Activated naive CD8-positive, alpha-beta T cell treated with anti-CD3 and anti-CD28 coated beads, Interleukin-2, amount 10 ng/mL, durations not matched to agents 7 days and 5 days (primary cell): ENCODE results near the gene PTGIS. TPM values are rescaled to one million over a fixed set of nuclear protein-coding genes. Genes with fewer than 3 reads are reported as not detected.
A peak's percentile ranks its signal among the peaks of the same experiment; 100 is the strongest.

Experiments
- ATAC-seq: fragments of 150-1000 bp; cut with Tn5 transposase; one replicate; pipeline ENCODE4 v1.10.0; 2021; ENCODE audit warnings: low read depth, moderate library complexity
- POLR2A ChIA-PET: fragments of 350-600 bp; sonication (Branson Sonifier 250); formaldehyde crosslinking; loops from one replicate; lab custom pipeline; 2021; ENCODE audit warnings: antibody characterized with exemption; lab: Charles Lee
- DNase-seq: peaks from one replicate; pipeline ENCODE4 v3.0.0; 2021
- H3K27ac Mint-ChIP-seq: one replicate; pipeline ENCODE4 v1.8.0; 2022; ENCODE audit warnings: mild to moderate bottlenecking, mixed read lengths
- H3K27me3 Mint-ChIP-seq: one replicate; pipeline ENCODE4 v1.8.0; 2022; ENCODE audit warnings: mild to moderate bottlenecking, moderate library complexity, mixed read lengths
- H3K36me3 Mint-ChIP-seq: one replicate; pipeline ENCODE4 v1.8.0; 2021; ENCODE audit warnings: mild to moderate bottlenecking, mixed read lengths
- H3K4me1 Mint-ChIP-seq: one replicate; pipeline ENCODE4 v1.8.0; 2021; ENCODE audit warnings: mixed read lengths
- H3K4me3 Mint-ChIP-seq: one replicate; pipeline ENCODE4 v1.8.0; 2022; ENCODE audit warnings: mild to moderate bottlenecking, moderate library complexity, mixed read lengths
- H3K9me3 Mint-ChIP-seq: one replicate; pipeline ENCODE4 v1.8.0; 2021; ENCODE audit warnings: mixed read lengths
- total RNA-seq, 2 experiments: library from RNA; stranded (reverse); gene quantifications; one replicate each; pipeline ENCODE4 v1.2.3, GENCODE V29; 2021

The PTGIS gene
- total RNA-seq, 2 experiments from 2014 or later, result 0.37 to 0.39 TPM

- Mint-ChIP-seq H3K27ac (no peak overlapping the region), H3K9me3 (no peaks in the 10 kb centered on the region), H3K4me1 (no peaks in the 10 kb centered on the region), H3K4me3 (no peak overlapping the region), H3K36me3 (no peaks in the 10 kb centered on the region), H3K27me3 (peaks cover 39% of the 10 kb centered on the region)
- POLR2A ChIA-PET, result no interaction called here
- DNase-seq (no peak), ATAC-seq (no peak)
Measured at GRCh38 chr20:49496553-49497397, 71.2 kb downstream of the PTGIS start.

- no peak overlapping the region for H3K27ac Mint-ChIP-seq
- POLR2A ChIA-PET, result no interaction called here
- H3K36me3 Mint-ChIP-seq, result no peaks in the 10 kb centered on the region
- no peaks in the 10 kb centered on the region for H3K9me3 Mint-ChIP-seq
- H3K4me1 Mint-ChIP-seq, result no peaks in the 10 kb centered on the region
- ATAC-seq (no peak), DNase-seq (no peak)
- H3K27me3 Mint-ChIP-seq, result peaks cover 36% of the 10 kb centered on the region
- H3K4me3 Mint-ChIP-seq, result no peak overlapping the region
Measured at GRCh38 chr20:49496043-49496442, 71.9 kb downstream of the PTGIS start.

GRCh38 chr20:49490689-49491088 is 77.2 kb downstream of the PTGIS start:
- Mint-ChIP-seq H3K36me3 (no peaks in the 10 kb centered on the region), H3K9me3 (peaks cover 6% of the 10 kb centered on the region), H3K27me3 (peaks cover 48% of the 10 kb centered on the region), H3K4me3 (no peak overlapping the region), H3K27ac (no peak overlapping the region), H3K4me1 (no peaks in the 10 kb centered on the region)
- DNase-seq, result no peak
- POLR2A ChIA-PET, result no interaction called here
- ATAC-seq, result no peak

- DNase-seq, result no peak
- H3K27me3 Mint-ChIP-seq, result peaks cover 52% of the 10 kb centered on the region
- no peak overlapping the region for H3K27ac Mint-ChIP-seq
- no peaks in the 10 kb centered on the region for H3K36me3 Mint-ChIP-seq
- ATAC-seq, result no peak
- H3K9me3 Mint-ChIP-seq, result peaks cover 6% of the 10 kb centered on the region
- no peak overlapping the region for H3K4me3 Mint-ChIP-seq
- H3K4me1 Mint-ChIP-seq, result peaks cover 2% of the 10 kb centered on the region
- POLR2A ChIA-PET, result no interaction called here
Measured at GRCh38 chr20:49489688-49490087, 78.2 kb downstream of the PTGIS start.

GRCh38 chr20:49486064-49486463 is 81.9 kb downstream of the PTGIS start:
- no peak for ATAC-seq
- Mint-ChIP-seq H3K9me3 (peaks cover 6% of the 10 kb centered on the region), H3K4me1 (peaks cover 6% of the 10 kb centered on the region), H3K36me3 (no peaks in the 10 kb centered on the region), H3K27me3 (peaks cover 56% of the 10 kb centered on the region), H3K27ac (no peak overlapping the region), H3K4me3 (no peak overlapping the region)
- no peak for DNase-seq
- POLR2A ChIA-PET, result no interaction called here

GRCh38 chr20:49485563-49485962 is 82.4 kb downstream of the PTGIS start:
- Mint-ChIP-seq H3K9me3 (peaks cover 6% of the 10 kb centered on the region), H3K36me3 (no peaks in the 10 kb centered on the region), H3K27me3 (peaks cover 59% of the 10 kb centered on the region), H3K4me1 (peaks cover 6% of the 10 kb centered on the region), H3K27ac (no peak overlapping the region), H3K4me3 (no peak overlapping the region)
- POLR2A ChIA-PET, result no interaction called here
- ATAC-seq (no peak), DNase-seq (no peak)

GRCh38 chr20:49484180-49485140 is 83.5 kb downstream of the PTGIS start:
- peaks cover 6% of the 10 kb centered on the region for H3K4me1 Mint-ChIP-seq
- H3K36me3 Mint-ChIP-seq, result no peaks in the 10 kb centered on the region
- POLR2A ChIA-PET, result interaction anchor here (0.6 kb wide), 1 partner anchor 137 kb away, joined by 13 read pairs; no protein-coding TSS in a partner anchor
- no peaks in the 10 kb centered on the region for H3K9me3 Mint-ChIP-seq
- DNase-seq (peak; percentile 78), ATAC-seq (peak; percentile 91)
- no peak overlapping the region for H3K27ac Mint-ChIP-seq
- peak overlapping the region; percentile 83 for H3K4me3 Mint-ChIP-seq
- H3K27me3 Mint-ChIP-seq, result peaks cover 56% of the 10 kb centered on the region

GRCh38 chr20:49483696-49484123 is 84.2 kb downstream of the PTGIS start:
- no peak for DNase-seq
- Mint-ChIP-seq H3K9me3 (no peaks in the 10 kb centered on the region), H3K27me3 (peaks cover 56% of the 10 kb centered on the region), H3K4me1 (peaks cover 6% of the 10 kb centered on the region), H3K4me3 (no peak overlapping the region), H3K36me3 (no peaks in the 10 kb centered on the region), H3K27ac (no peak overlapping the region)
- ATAC-seq, result no peak
- POLR2A ChIA-PET, result interaction anchor here (0.6 kb wide), 1 partner anchor 136 kb away, joined by 13 read pairs; no protein-coding TSS in a partner anchor

- Mint-ChIP-seq H3K9me3 (no peaks in the 10 kb centered on the region), H3K36me3 (no peaks in the 10 kb centered on the region), H3K4me1 (peaks cover 6% of the 10 kb centered on the region), H3K4me3 (no peak overlapping the region), H3K27me3 (peaks cover 56% of the 10 kb centered on the region), H3K27ac (no peak overlapping the region)
- ATAC-seq, result no peak
- POLR2A ChIA-PET, result no interaction called here
- no peak for DNase-seq
Measured at GRCh38 chr20:49483018-49483695, 84.8 kb downstream of the PTGIS start.

GRCh38 chr20:49482621-49483017 is 85.3 kb downstream of the PTGIS start, which contains the start of gene KCNB1:
KCNB1 (minus strand) TSS chr20:49482668; CDS start chr20:49482480, 188 bp downstream.
- POLR2A ChIA-PET, result no interaction called here
- Mint-ChIP-seq H3K27ac (no peak within 1 kb of the TSS), H3K36me3 (no peaks in the 10 kb centered on the region), H3K9me3 (no peaks in the 10 kb centered on the region), H3K4me1 (peaks cover 6% of the 10 kb centered on the region), H3K4me3 (no peak within 1 kb of the TSS), H3K27me3 (peaks cover 56% of the 10 kb centered on the region)
- ATAC-seq (peak; percentile 48), DNase-seq (peak; percentile 73)

GRCh38 chr20:49482173-49482572 is 85.8 kb downstream of the PTGIS start:
- POLR2A ChIA-PET, result no interaction called here
- H3K4me3 Mint-ChIP-seq, result no peak overlapping the region
- ATAC-seq, result no peak

GRCh38 chr20:49481116-49481515 is 86.8 kb downstream of the PTGIS start:
- Mint-ChIP-seq H3K36me3 (no peaks in the 10 kb centered on the region), H3K4me3 (no peak overlapping the region), H3K9me3 (no peaks in the 10 kb centered on the region), H3K4me1 (peaks cover 6% of the 10 kb centered on the region), H3K27me3 (peaks cover 46% of the 10 kb centered on the region), H3K27ac (no peak overlapping the region)
- ATAC-seq (no peak), DNase-seq (no peak)
- POLR2A ChIA-PET, result no interaction called here

More at GRCh38 chr20:49482173-49482572, 85.8 kb downstream of the PTGIS start:
- Mint-ChIP-seq H3K27ac (no peak overlapping the region), H3K9me3 (no peaks in the 10 kb centered on the region), H3K27me3 (peaks cover 52% of the 10 kb centered on the region), H3K36me3 (no peaks in the 10 kb centered on the region), H3K4me1 (peaks cover 6% of the 10 kb centered on the region)
- DNase-seq, result no peak

- no peak for ATAC-seq
- Mint-ChIP-seq H3K27me3 (peaks cover 39% of the 10 kb centered on the region), H3K4me1 (peaks cover 6% of the 10 kb centered on the region), H3K9me3 (no peaks in the 10 kb centered on the region), H3K36me3 (no peaks in the 10 kb centered on the region), H3K4me3 (no peak overlapping the region), H3K27ac (no peak overlapping the region)
- POLR2A ChIA-PET, result no interaction called here
- no peak for DNase-seq
Measured at GRCh38 chr20:49480236-49480635, 87.7 kb downstream of the PTGIS start.
